T-helper 22 cell (primary cell): ENCODE measurements around the gene ACKR1.

Source experiments
- DNase-seq: peaks from one replicate; pipeline ENCODE4 v3.0.0-alpha.2; 2020; ENCODE audit warnings: low read depth

ACKR1 gene

DNA sequence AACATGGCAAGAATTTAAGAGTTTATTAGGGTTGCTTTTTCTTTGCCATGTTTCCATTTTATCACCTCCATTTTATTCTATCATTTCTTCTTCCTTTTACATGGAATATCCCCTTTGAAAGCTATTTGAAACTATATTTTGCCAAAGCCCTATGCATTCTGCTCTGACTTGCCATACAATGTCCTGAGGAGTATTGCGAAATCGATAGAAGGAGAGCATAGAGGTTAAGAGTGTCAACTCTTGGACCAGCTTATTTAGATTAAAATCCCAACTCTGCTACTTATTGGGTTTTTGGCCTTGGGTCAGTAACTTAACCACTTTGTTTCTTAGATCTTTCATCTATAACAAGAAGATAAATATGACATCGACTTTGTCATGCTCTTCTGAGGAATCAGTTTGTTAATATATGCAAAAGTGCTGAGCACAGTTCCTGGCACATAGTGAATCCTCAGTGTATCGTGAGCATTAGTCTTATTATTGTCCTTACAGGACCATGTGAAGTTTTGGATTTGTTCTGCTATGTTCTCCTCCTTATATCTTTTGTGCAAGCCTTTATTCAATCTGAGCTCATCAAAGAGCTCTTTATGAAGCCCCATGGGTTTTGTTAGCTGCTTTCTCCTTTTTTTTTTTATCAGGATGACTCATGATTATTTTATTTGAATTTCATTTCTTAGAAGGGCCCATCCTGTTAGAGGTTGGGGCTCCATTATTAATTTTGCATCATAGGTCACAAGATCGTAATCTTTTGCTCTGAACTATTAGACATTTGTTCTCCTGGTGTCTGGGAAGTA lies 17.6 kb downstream of the ACKR1 start:
- DNase-seq, result no peak

DNA sequence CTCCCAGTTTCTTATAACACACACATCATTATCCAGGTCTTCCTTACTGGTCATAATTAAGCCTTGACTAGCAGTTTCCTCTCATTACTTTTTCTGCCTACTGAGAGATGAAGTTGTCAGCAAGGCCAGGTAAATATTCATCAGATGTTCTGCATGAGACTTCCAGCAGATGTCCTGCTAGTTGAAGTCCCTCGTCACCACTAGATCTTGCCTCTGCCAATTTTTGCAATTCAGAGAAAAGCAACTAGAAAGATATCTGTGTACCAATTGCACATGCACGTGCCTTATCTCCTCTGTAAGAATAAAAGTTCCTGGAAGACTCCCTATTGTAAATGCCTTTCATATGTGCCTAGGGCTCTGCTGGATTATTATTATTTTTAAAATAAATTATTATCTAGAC lies 18.3 kb downstream of the ACKR1 start:
- DNase-seq, result no peak

GRCh38 chr1:159228554-159228953 lies 23.9 kb downstream of the ACKR1 start:
- DNase-seq, result no peak

GRCh38 chr1:159229260-159229885 lies 24.7 kb downstream of the ACKR1 start:
- DNase-seq, result no peak

- no peak for DNase-seq
Measured at GRCh38 chr1:159229896-159230295, 25.2 kb downstream of the ACKR1 start.

DNA sequence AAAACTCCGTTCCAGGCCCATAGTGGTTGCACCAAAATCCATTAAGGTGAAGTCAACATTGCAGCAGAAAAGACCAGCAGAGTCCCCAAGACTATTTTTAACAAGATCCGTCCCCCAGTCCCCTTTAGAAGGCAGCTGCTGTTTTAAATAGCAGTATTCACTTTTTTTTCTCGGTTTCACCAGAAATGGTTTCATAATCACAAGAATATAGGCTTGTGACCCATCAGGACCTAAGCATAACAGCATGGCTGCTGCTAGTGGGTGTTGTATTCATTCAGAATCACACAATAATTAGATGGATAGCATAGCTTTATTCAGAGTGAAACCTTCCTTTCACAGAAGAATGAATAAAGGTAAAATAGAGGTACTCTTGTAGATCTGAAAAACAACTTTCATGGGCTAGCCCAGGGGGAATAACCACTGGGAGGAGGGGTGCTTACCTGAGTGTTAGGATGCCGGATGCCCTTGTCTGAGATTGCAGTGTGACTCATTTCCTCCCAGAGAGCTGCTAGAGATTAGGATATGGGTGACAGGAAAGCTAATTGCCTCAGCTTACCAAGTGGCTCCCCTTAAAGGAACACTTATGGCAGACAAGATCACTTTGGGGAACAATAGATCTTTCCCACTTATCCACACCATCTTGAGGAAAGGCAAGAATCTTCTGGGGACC lies 35.0 kb downstream of the ACKR1 start:
- DNase-seq, result no peak

DNA sequence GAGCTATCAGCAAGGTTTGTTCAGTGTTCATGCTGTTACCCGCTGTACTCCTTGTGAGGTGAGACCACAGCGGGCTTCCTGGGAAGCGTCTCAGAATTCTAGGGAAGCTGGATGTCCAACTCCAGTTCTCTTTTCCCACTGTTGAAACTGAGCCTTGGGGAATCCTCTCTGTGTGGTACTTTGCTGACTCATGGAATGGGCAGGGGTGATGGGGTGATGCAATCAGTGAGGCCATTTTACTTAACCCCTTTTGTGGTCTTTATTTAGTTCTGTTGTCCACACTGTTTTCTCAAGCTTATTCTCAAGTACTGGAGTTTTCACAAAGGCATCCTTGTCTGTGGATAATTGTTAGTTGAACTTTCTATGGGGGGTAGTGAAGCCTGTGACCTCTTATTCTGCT lies 42.6 kb downstream of the ACKR1 start:
- DNase-seq, result no peak

DNA sequence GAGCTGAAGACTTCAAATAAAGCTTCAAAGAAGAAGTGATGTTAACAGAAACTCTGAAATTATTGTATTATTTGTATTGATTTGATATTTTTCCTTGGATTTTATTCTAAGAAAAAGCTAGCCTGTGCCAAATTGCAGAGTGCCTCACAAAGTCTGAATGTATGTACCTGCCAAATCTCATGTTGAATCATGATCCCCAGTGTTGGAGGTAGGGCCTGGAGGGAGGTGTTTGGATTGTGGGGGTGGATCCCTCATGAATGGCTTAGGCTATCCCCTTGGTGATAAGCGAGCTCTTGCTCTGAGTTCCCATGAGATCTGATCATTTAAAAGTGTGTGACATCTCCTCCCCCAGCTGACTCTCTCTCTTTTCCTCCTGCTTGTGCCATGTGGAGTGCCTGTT lies 43.6 kb downstream of the ACKR1 start:
- no peak for DNase-seq

- no peak for DNase-seq
Measured at GRCh38 chr1:159250638-159251216, 46.1 kb downstream of the ACKR1 start.
